ENCODE data around the gene RSU1.

- TF ChIP-seq EZH2 (IDR thresholded peaks at IDR 0.05; ENCODE audit: borderline replicate concordance, low read depth, low read length, severe bottlenecking) (no peak), CTCF (IDR thresholded peaks at IDR 0.05; ENCODE audit: borderline replicate concordance, extremely low read depth, low read length, poor library complexity, severe bottlenecking) (no peak)
Observed at GRCh38 chr10:16814012-16814411, 3.2 kb downstream of the RSU1 start.
